Measurements from ENCODE around the gene SH3BGRL3. TPM values are rescaled to one million over a fixed set of nuclear protein-coding genes. Genes with fewer than 3 reads are reported as not detected.
A peak's percentile ranks its signal among the peaks of the same experiment; 100 is the strongest.

Gene SH3BGRL3
- total and polyA plus RNA-seq, 2 of the 13 experiments (the other 11 are each of a cell fraction or from before 2014, with no cell fraction given) = 11.4 to 12.2 TPM

DNA sequence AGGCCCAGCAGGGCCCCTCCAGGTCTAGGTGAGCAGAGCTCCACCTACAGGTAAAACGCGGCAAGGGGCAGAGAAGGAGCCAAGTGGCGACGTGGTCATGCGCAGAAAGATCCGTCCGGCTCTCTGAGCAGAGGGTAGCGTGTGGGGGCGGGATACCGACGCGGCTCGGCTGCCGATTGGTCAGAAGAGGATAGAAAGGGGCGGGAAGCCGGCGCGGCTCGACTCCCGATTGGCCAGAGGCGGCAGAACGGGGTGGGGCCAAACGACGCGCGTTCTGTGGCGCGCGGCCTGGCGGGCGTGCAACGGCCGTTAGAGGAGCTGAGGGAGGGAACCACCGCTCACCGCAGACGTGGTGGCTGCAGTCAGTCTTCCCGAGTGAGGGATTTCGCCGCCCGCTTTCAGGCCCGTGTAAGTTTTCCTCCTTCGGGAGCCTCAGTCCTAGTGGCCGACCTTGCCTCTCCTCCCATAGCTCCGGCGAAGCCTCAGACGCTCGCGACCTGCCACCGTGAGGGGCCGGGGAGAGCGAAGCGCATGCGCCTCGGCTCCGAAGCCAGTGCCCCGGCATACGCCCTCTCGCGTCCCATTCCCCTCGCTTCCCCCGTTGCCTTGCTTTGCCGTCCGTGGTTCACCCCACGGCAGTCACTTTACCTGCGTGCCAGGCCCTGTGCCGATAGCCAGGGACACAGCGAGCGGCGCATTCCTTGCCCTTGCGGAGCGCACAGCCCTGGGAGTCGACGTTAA is 45.8 kb upstream of the SH3BGRL3 start, which contains the start of gene CEP85 (continued):
- no peak for TF ChIP-seq ZNF644 (CRISPR knock-in tag; IDR thresholded peaks at IDR 0.05; ENCODE audit: low read depth)
- TF ChIP-seq CERS6 (CRISPR knock-in tag; IDR thresholded peaks at IDR 0.05) = no peak
- TF ChIP-seq CBFB (CRISPR knock-in tag; IDR thresholded peaks at IDR 0.05) = peak; percentile 28
- TF ChIP-seq ZMYM4 (CRISPR knock-in tag; IDR thresholded peaks at IDR 0.05) = peak; percentile 59; the same call in 1 of the 2 replicates
- TF ChIP-seq KAT8 (CRISPR knock-in tag; IDR thresholded peaks at IDR 0.05) = peak; percentile 71
- no peak for TF ChIP-seq ZNF7 (CRISPR knock-in tag; IDR thresholded peaks at IDR 0.05)
- TF ChIP-seq, protein P1, sequence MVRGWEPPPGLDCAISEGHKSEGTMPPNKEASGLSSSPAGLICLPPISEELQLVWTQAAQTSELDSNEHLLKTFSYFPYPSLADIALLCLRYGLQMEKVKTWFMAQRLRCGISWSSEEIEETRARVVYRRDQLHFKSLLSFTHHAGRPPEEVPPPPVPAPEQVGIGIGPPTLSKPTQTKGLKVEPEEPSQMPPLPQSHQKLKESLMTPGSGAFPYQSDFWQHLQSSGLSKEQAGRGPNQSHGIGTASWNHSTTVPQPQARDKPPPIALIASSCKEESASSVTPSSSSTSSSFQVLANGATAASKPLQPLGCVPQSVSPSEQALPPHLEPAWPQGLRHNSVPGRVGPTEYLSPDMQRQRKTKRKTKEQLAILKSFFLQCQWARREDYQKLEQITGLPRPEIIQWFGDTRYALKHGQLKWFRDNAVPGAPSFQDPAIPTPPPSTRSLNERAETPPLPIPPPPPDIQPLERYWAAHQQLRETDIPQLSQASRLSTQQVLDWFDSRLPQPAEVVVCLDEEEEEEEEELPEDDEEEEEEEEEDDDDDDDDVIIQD (CRISPR knock-in tag; IDR thresholded peaks at IDR 0.05; ENCODE audit: low read depth) = peak; percentile 37; the same call in 1 of the 2 replicates
- TF ChIP-seq HOXA9 (CRISPR knock-in tag; IDR thresholded peaks at IDR 0.05; ENCODE audit: borderline replicate concordance) = no peak
- TF ChIP-seq SIN3A (IDR thresholded peaks at IDR 0.05; ENCODE audit: borderline replicate concordance, low read depth, low read length) = peak; percentile 66; the same call in 1 of the 2 replicates
- TF ChIP-seq TFDP2 (CRISPR knock-in tag; IDR thresholded peaks at IDR 0.05) = peak; percentile 91
- TF ChIP-seq, protein P2, sequence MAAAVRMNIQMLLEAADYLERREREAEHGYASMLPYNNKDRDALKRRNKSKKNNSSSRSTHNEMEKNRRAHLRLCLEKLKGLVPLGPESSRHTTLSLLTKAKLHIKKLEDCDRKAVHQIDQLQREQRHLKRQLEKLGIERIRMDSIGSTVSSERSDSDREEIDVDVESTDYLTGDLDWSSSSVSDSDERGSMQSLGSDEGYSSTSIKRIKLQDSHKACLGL (CRISPR knock-in tag; IDR thresholded peaks at IDR 0.05) = peak; percentile 63
- no peak for TF ChIP-seq TCF7 (IDR thresholded peaks at IDR 0.05; ENCODE audit: low read depth)
- TF ChIP-seq RARA (CRISPR knock-in tag; IDR thresholded peaks at IDR 0.05) = peak; percentile 54
- TF ChIP-seq ZFP91 (CRISPR knock-in tag; IDR thresholded peaks at IDR 0.05; ENCODE audit: borderline replicate concordance) = peak; percentile 76
- TF ChIP-seq MIER2 (CRISPR knock-in tag; IDR thresholded peaks at IDR 0.05) = 0 out of 2 replicates have a peak, but pooled peaks have one; percentile 14
- TF ChIP-seq AKNA (CRISPR knock-in tag; IDR thresholded peaks at IDR 0.05; ENCODE audit: borderline replicate concordance) = no peak
- no peak for TF ChIP-seq ONECUT2 (CRISPR knock-in tag; IDR thresholded peaks at IDR 0.05)
- TF ChIP-seq NR2F6 (IDR thresholded peaks at IDR 0.05) = peak; percentile 14; the same call in 1 of the 2 replicates
- peak; percentile 31; the same call in 1 of the 2 replicates for TF ChIP-seq NR2F6 (CRISPR knock-in tag; IDR thresholded peaks at IDR 0.05)
- peak; percentile 82 for TF ChIP-seq RAD21 (CRISPR knock-in tag; IDR thresholded peaks at IDR 0.05)
